COLO668 (cell line): ENCODE data around the gene ATP8A2.
"Not testable (repeated sequence)": the region's sequence is repeated elsewhere in the genome, so short reads cannot be mapped to it uniquely, and the experiment has no call there.

Experiments
- DNase-seq: peaks from one replicate; lab custom pipeline; 2025; ENCODE audit not compliant: unreplicated experiment; lab: John Stamatoyannopoulos, UW

ATP8A2 gene

GRCh38 chr13:25790137-25790536, 418.4 kb downstream of the ATP8A2 start:
- DNase-seq = not testable (repeated sequence)

DNA sequence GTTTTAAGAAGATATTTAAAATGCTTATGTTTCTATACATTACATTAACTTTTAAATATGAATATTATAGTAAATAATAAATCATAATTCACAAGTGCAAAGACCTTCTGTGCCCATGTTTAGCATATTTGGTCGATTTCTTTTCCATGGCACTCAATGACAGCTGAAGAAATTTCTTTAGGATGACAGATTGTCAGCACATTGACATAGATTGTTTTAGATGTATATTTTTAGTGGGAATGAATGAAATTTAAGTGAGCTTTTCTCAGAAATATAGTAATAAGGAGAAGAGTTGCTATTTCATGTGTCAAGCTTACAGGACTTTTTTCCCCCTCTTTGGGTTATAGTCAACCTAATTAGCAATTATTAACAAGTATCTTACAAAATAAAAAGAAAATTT, 423.5 kb downstream of the ATP8A2 start:
- no peak for DNase-seq

GRCh38 chr13:25796474-25796873, 424.7 kb downstream of the ATP8A2 start:
- DNase-seq = no peak

GRCh38 chr13:25798998-25799397, 427.2 kb downstream of the ATP8A2 start:
- DNase-seq = no peak

DNA sequence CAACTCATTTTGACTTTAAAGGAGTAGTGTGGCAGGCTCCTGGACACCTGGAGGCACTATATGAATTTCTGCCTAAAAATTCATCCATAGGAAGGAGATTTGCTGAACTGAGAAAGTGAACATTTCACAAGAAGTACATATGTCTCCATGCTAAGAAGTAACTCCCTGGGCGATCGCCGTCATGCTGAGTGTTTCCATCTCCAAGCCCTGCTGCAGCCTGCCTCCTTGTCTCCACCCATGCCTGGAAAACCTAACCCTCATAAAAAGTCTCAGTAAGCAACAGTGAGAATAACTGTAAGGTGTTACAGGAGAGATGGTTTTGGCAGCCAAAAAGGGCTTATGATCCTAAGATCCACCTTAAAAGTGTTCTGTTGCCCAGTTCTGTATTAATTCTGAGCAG, 428.7 kb downstream of the ATP8A2 start:
- no peak for DNase-seq

- DNase-seq = no peak
Observed at GRCh38 chr13:25802579-25802978, 430.8 kb downstream of the ATP8A2 start.

GRCh38 chr13:25803641-25804040, 431.9 kb downstream of the ATP8A2 start:
- DNase-seq = no peak

GRCh38 chr13:25806264-25806974, 434.6 kb downstream of the ATP8A2 start:
- DNase-seq = no peak

- DNase-seq = no peak
Observed at GRCh38 chr13:25807562-25807961, 435.8 kb downstream of the ATP8A2 start.

GRCh38 chr13:25811506-25811905, 439.7 kb downstream of the ATP8A2 start:
- DNase-seq = no peak

DNA sequence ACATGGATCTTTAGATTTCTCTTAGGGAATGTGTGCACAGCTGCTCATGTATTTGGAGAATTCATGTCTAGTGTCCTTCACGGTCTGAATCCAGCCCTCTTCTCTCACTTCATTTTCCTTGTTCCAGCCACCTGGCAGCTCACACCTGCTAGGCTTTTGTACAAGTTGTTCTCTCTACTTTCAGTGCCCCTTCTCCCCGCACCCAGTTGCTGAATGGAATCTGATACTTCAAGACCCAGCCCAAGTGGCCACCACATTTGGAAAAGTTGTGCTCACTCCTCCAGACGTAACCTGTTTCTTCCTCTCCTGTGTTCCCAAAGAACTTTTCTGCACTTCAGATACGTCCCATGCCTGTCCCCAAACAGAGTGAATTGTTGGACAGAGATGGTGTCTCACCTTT, 444.5 kb downstream of the ATP8A2 start:
- peak; percentile 52 for DNase-seq

DNA sequence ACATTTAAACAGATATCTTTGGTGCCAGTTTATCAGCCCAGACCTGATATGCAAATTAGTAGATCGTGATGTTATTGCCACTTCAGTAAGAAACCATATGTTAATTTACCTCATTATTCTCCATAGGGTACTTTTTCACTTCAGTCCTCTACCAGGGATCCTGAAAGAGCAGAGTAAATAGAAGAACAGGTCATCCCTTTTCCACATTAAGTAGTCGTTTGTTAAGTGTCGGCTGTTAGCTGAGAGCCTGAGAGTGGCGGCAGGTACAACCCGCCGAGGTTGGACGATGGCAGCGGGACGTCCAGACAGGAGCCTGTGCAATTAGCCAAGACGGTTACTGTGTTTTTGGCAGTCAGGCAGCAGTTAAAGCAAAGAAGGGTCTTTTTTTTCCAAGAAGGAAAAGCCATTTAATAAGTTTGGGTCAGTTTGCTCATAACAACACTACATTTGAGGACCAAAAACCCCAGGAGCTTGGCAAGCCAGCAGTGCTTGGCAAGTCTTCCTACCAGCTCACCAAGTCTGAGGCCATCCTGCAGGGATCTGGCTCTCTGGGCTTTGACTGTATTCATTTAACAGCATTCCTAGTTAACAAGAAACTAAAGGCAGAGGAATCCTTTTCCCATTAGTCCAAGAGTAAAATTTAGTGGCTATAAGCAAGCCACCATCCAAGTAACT, 448.2 kb downstream of the ATP8A2 start:
- peak; percentile 54 for DNase-seq

DNA sequence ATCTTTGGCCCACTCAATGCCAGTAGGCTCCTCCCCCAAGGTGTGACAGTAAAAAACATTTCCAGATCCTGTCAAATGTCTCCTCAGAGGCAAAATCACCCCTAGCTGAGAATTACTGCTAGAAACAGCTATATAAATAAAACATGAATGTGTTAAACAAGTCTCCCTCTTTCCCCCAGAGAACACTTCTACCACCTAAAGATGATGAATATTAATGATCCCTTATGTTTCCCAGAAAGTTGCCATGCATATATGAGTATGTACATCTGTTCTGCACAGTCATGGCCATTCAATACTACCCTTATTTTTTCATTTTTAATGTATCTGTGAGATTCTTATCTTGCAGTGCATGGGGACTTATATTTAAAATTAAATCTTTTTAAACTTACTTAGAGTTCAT, 450.0 kb downstream of the ATP8A2 start:
- DNase-seq = no peak

DNA sequence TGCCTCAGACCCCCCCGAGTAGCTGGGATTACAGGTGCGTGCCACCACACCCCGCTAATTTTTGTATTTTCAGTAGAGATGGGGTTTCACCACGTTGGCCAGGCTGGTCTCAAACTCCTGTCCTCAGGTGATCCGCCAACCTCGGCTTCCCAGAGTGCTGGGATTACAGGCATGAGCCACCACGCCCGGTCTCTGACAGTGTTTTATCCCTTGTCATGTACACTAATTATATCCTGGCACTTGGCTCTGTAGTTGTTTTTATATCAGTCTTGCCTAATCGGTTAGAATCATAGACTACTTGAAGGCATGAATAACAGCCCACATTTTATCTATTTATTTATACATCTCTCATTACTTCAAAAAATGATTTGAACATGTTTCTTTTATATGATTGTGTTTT, 455.4 kb downstream of the ATP8A2 start:
- not testable (repeated sequence) for DNase-seq

DNA sequence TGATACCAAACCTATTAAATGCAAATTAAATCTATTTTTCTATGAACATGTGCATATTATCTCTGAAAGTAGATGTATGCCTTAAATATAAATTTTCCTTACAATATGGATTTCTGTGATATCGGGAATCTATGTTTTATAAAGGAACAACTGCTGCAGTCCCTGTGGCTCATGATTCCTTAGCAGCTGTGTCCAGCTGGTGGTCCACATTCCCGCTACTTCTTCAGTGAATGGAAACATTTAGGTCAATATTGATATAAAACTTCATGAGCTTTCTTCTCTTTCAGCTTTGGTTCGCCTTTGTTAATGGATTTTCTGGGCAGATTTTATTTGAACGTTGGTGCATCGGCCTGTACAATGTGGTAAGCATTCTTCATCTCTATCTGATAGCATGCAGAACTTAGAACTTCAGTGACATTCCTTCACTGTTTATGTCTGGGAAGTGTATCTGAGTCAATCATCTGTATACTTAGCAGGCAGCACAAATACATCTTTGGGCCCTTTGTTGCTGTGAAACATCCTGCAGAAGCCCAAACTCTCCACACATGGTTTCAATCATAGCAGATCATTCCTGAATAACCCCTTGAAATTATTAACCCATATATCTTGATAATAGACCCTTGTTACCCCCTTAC, 456.2 kb downstream of the ATP8A2 start:
- DNase-seq = no peak

DNA sequence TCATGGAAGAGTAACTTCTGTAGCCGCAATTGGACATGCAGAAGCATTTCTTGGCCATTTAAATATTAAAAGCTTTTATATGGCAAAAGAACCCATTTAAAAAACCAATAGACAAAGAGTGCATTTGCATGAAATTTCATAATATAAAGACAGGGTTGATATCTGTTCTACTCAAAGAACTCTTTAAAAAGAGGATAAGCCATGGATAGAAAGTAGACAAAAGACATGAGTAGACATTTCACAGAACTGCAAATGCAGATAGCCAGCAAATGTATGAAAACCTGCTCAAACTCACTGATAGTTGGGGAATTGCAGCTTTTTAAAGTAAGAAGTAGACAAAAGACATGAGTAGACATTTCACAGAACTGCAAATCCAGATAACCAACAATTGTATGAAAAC, 462.0 kb downstream of the ATP8A2 start:
- no peak for DNase-seq

GRCh38 chr13:25836574-25837336, 465.0 kb downstream of the ATP8A2 start:
- no peak for DNase-seq

- no peak for DNase-seq
Observed at GRCh38 chr13:25839371-25839770, 467.6 kb downstream of the ATP8A2 start.

GRCh38 chr13:25840261-25840660, 468.5 kb downstream of the ATP8A2 start:
- no peak for DNase-seq

- DNase-seq = no peak
Observed at GRCh38 chr13:25840931-25841330, 469.2 kb downstream of the ATP8A2 start.

DNA sequence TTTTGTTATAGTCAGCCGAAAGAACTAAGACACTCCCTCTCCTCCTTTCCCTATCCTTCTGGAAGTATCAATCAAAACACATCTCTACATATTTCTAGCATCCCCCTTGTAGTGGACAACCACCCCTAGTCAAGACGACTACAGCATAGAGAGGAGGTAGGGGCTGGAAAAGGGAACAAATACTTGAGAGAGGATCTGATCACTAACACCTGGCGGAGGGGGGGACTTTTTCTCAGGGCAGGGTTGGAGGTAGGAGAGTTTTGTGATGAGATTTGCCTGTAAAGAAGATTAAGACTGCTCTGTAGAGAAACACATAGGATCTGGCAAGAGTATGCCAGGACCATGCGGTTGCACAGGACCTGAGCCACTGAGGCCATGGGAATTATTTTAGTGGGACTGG, 471.9 kb downstream of the ATP8A2 start:
- no peak for DNase-seq
